T-helper 2 cell treated with Interferon-gamma antibody and Interleukin-4, amounts not matched to agents 100 ng/mL and 5 ng/mL, for 36 hours (primary cell): ENCODE data around the gene PNP. TPM values are rescaled to one million over a fixed set of nuclear protein-coding genes. Genes with fewer than 3 reads are reported as not detected.
"Not testable (repeated sequence)": the region's sequence is repeated elsewhere in the genome, so short reads cannot be mapped to it uniquely, and the experiment has no call there.

ENCODE experiments used
- intact Hi-C: fragments of 100-400 bp; cut with micrococcal nuclease; formaldehyde crosslinking; loops from one replicate; pipeline ENCODE4 v1.15.1; 2023
- total RNA-seq: library from RNA; stranded (reverse); gene quantifications from 2 replicates; pipeline ENCODE4 v1.2.3, GENCODE V29; 2022

Gene PNP
- total RNA-seq = 158 and 160 TPM in 2 replicates

DNA sequence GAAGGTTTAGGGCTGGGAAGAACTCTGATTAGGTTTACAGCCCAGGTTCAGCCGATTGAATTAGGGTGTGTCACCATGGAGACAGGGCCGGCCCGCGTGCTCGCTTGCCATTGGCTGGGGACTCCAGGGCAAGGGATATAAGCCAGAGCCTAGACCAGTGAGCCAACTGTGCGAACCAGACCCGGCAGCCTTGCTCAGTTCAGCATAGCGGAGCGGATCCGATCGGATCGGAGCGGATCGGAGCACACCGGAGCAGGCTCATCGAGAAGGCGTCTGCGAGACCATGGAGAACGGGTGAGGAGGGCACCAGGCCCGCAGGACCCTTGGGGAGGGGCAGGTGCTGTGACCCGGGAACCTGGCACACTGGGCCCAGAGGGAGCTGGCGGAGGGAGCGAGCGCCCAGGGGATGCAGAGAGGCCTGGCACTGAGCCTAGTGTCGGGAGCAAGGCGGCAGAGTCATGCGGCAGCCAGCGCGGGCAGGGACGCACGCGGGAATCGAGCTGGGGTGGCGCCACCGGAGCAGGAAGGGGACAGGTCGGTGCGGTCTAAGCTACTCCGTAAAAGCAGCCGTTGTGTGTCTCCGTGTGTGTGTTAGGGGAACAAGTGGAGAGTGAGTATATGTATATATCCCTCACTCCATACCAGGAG lies at the start of gene PNP:
PNP (plus strand) TSS at position 165 of the 648 bp plus-strand sequence; CDS start at position 284, 119 bp downstream.
- intact Hi-C loops = loop anchor here (1.0 to 2.0 kb wide), 5 partner anchors 8 to 214 kb away; partner anchors contain the start of genes OSGEP, PARP2 and PIP4P1

GRCh38 chr14:20419419-20419818 lies 49.8 kb upstream of the PNP start:
- intact Hi-C loops = no loop called here

GRCh38 chr14:20421267-20421666 lies 47.9 kb upstream of the PNP start:
- intact Hi-C loops = no loop called here

- intact Hi-C loops = no loop called here
These were observed 46.3 kb upstream of the PNP start for GRCh38 chr14:20422886-20423285.

DNA sequence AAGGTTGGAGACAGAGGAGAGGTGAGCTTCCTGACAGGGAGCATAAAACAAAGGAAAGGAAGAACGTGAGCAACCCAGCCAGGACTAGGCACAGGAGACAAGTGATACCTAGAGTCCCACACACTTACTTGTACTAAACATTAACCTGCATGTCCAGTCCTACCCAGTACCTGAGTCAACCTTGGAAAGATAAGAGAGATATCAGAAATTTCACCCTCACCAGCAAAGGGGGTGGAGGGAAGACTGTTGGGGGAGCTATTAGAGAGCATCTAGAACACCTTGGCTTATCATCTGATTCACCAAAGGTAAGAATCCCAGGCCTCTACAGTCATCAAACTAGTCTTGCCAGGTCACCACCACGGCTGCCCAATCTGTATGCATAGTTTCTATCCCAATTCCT lies 44.4 kb upstream of the PNP start:
- intact Hi-C loops = no loop called here

- intact Hi-C loops = no loop called here
These were observed 41.8 kb upstream of the PNP start for GRCh38 chr14:20427231-20428009.

GRCh38 chr14:20428010-20428365 lies 41.2 kb upstream of the PNP start:
- intact Hi-C loops = no loop called here

- intact Hi-C loops = no loop called here
These were observed 40.4 kb upstream of the PNP start for GRCh38 chr14:20428802-20429201.

DNA sequence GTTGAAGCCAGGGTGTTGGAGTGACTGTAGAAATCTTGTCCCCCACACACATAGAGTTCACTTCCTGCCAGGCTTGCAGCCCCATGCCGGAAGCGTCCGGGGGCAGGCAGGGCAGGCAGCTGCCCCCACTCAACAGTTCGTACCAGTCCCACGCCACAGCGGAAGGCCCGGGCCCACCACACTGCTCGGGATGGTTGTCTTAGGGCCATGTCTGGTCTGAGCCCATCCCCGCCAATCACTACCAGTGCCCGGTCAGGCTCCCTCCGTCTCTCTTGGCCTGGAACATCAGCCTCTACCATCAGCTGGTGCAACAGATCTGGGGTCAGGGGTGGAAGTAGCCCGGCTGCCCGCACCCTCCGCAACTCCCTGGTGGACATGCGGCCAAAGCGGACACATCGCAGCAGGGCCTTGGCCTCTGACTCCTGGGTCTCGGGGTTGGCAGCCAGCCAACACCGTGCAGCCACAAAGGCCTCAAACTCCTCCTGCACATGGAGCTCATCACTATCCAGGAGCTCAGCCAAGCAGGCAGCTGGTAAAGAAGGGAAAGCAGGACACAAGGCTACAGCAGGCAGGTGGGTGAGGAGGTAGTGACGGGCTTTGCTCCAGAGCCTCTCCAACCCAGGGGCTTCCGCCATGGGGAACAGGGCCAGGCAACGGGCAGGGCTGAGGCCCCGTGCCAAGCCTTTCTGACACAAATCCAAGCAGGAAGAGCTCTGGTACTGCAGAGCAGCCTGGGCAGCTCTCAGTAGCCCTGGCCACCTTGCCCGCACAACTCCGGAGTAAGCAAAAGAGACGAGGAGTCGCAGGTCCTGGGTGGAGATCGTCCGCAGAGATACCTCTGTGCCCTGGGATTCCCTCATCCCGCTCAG lies 39.2 kb upstream of the PNP start:
- intact Hi-C loops = no loop called here

- intact Hi-C loops = no loop called here
These were observed 34.3 kb upstream of the PNP start for GRCh38 chr14:20434701-20435581.

DNA sequence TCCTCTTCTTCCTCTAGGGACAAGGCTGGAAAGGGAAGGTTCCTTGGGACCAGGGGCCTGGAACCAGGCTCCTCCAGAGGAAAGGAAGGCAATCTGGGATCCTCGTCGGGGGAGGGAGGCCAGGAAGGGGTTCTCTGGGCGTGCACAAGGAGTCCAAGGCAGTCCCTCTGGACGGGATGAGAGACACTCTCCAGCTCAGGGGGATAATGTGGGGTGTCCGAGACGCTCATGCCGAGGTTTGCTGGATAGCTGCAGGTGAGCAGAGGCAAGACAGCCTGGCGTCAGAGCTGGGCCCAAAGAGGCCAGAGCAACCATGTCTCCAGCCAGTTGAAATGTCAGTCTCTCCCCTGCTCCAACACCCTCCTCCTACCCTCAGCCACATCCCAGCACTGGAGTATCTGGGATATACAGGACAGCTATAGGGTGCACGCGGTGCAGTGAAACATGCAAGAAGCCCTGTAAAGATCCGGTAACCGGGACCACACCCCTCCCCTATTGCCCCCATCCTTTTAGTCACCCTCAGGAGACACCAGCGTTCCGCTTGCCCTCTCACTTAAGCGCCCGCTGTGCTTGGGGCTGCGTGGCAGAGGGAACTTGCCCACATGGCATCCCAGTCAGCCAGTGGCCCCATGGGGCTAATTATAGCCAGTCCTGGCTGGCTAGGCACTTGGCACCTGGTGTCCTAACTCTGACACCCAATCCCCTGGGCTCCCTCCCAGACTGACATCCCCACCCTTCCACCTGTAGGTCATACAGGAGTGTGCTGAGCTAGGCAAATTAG lies 33.4 kb upstream of the PNP start, which contains the start of gene KLHL33:
KLHL33 (minus strand) TSS at position 585 of the 781 bp plus-strand sequence; CDS start at position 230, 355 bp downstream.
- intact Hi-C loops = no loop called here

- intact Hi-C loops = no loop called here
These were observed 32.8 kb upstream of the PNP start for GRCh38 chr14:20436363-20436755.

DNA sequence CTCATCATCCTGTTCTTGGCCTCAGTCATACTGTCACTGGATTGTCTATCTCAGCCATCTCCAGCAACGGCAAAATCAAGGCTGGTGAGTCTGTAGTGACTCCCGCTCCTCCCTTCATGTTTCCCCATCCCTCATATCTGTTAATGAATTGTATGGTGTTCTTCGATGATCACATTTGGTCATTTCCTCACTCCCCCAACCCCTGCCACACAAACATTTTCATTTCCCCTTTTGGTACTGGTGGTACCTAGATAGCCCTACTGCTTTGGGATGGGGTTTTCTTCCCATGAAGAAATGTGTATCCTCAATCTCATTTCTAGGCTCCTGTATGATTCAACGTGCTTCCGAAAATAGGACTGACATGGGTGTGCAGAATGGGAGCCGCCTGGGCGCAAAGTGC lies 30.5 kb upstream of the PNP start:
- intact Hi-C loops = no loop called here

DNA sequence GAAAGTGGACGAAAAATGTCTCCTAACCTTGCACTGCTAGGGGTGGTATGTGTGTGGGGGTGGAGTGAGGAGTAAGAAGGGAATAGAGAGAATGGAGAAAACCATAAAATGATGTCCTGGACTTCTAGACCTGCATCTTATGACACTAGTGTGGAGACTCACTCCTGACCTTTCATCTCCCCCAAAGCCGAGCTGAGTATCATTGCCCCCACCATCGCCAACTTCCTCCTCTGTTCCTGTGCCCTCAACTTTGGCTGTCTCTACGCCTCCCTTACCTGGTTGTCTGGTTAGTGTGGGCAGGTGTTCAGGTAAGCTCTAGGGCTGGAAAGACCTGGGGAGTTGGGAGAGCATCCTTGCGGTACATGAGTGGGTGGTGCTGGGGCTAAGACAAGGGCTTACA lies 28.7 kb upstream of the PNP start:
- intact Hi-C loops = no loop called here

DNA sequence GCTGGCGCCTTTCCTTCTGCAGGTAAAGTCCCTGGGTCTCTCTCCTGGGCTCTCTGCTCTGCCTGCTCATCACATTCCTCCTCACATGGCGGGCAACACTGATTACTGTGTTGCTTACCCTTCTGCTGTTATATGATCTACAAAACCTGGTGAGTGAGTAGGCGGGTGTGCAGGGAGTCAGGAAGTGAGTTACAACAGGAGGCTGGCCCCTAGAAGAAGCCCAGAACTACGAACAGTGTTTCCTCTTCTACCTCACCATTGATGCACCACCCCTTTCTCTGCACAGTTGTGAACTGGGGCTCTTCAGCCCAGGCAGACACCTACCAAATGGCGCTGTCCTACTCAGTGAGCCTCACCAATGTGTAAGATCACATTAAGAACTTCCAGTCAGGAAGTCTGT lies 28.3 kb upstream of the PNP start:
- intact Hi-C loops = no loop called here

DNA sequence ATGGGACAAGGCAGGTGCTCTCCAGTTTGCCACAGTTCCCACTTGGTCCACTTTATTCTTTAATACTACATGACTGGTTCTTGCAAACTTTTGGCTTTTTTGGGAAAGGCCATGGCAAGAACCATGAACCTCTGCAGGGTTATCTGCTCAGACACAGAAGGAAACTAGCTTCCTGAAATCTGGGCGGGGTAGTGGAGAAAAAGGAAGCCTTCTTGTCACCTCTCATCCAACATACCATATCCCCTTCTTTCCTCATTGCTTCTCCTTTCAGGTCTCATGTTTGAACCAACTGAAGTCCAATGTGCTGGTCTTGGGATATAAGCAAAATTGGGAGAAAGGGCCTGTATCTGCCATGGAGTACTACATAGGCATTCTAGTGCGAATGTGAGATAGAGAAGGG lies 27.7 kb upstream of the PNP start:
- intact Hi-C loops = no loop called here

GRCh38 chr14:20443650-20444049 lies 25.6 kb upstream of the PNP start:
- intact Hi-C loops = not testable (repeated sequence)

DNA sequence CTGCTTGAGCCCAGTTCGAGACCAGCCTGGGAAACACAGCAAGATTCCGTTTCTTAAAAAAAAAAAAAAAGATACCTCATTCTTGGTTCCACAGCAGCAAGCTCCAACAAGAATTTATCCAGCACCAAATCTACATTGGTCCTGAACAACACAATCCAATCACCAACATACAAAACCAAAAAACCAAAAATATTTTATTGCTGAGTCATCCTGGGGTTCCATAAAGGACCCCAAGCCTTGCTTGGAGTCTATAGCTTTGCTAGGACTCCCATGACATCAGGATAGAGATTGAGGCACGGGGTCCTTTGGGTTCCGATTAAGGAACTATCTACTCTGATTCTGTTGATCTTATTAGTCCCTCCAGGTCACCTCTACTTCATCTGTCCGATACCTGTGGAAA lies 22.3 kb upstream of the PNP start:
- intact Hi-C loops = no loop called here

- intact Hi-C loops = loop anchor here (10.0 kb wide), 1 partner anchor 652 kb away; the partner anchor contains the start of gene TMEM253
These were observed 16.4 kb upstream of the PNP start for GRCh38 chr14:20452831-20453230.
